ENCODE data around the gene SLC27A1.

DNA sequence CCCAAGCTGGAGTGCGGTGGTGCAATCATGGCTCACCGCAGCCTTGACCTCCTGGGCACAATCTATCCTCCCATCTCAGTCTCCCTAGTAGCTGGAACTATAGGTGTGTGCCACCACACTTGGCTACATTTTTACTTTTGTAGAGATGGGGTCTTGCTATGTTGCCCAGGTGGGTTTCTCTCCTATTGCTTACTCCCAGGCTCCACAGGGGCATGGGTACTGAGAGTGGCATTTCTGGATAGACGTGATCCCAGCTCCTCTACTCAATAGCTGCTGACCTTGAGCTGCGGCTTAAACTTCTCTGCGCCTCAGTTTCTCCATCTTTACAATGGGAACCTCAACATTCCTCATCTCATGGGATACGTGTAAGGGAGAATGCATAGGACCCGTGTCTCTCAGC is 38.9 kb upstream of the SLC27A1 start:
- TF ChIP-seq POLR2A (IDR thresholded peaks at IDR 0.05) (no peak), EP300 (IDR thresholded peaks at IDR 0.05) (no peak), CTCF (IDR thresholded peaks at IDR 0.05) (no peak), POLR2AphosphoS5 (IDR thresholded peaks at IDR 0.05) (no peak)

Measured in suprapubic skin (tissue), 4 donors.